IMR-90 (cell line): ENCODE results near the gene AZGP1. TPM values are rescaled to one million over a fixed set of nuclear protein-coding genes. Genes with fewer than 3 reads are reported as not detected.
A peak's percentile ranks its signal among the peaks of the same experiment; 100 is the strongest.
"Not testable (repeated sequence)": the region's sequence is repeated elsewhere in the genome, so short reads cannot be mapped to it uniquely, and the experiment has no call there.

Experiments used
- ATAC-seq: fragments of 200-7000 bp; cut with Tn5 transposase; 2 replicates; pipeline ENCODE4 v1.9.1; 2020; ENCODE audit warnings: low read depth, mild to moderate bottlenecking, moderate library complexity
- BruUV-seq: library from RNA; stranded (reverse); fragments of 400-500 nt; replicated peaks from 2 replicates; lab custom pipeline; 2021; lab: Mats Ljungman, UMichigan
- CTCF ChIA-PET: fragments of 300-600 bp; formaldehyde crosslinking; extraction: SDS; loops from one replicate; lab custom pipeline; 2021; ENCODE audit warnings: antibody characterized with exemption; lab: Yijun Ruan, JAX
- POLR2A ChIA-PET: fragments of 300-600 bp; sonication (Branson Sonifier 250); formaldehyde crosslinking; loops from one replicate; lab custom pipeline; 2022; ENCODE audit warnings: antibody characterized with exemption; ENCODE audit not compliant: unreplicated experiment; lab: Charles Lee
- DNase-seq: peaks from one replicate; pipeline ENCODE4 v3.0.0; 2013
- H2AFZ ChIP-seq: replicated peaks from 2 replicates; pipeline ENCODE3; 2013; ENCODE audit warnings: low read length, mild to moderate bottlenecking; ENCODE audit not compliant: poor library complexity
- H2AK5ac ChIP-seq: 2 replicates; pipeline ENCODE4 v1.6.1; 2013; ENCODE audit warnings: low read depth, low read length, inconsistent platforms
- H2AK9ac ChIP-seq: replicated peaks from 2 replicates; pipeline ENCODE3; 2013; ENCODE audit warnings: mild to moderate bottlenecking, low read depth, low read length, moderate library complexity; ENCODE audit not compliant: poor library complexity
- H2BK120ac ChIP-seq: 2 replicates; pipeline ENCODE4 v1.6.1; 2013; ENCODE audit warnings: low read depth, low read length, inconsistent platforms
- H2BK15ac ChIP-seq: 3 replicates; pipeline ENCODE4 v1.6.1; 2013; ENCODE audit warnings: low read depth, low read length, inconsistent platforms
- H2BK20ac ChIP-seq: 2 replicates; pipeline ENCODE4 v1.6.1; 2013; ENCODE audit warnings: low read depth, mild to moderate bottlenecking, inconsistent platforms, low read length, moderate library complexity
- H2BK5ac ChIP-seq: 2 replicates; pipeline ENCODE4 v1.6.1; 2013; ENCODE audit warnings: mild to moderate bottlenecking, low read depth, low read length, inconsistent platforms; ENCODE audit not compliant: poor library complexity, severe bottlenecking
- H3K14ac ChIP-seq: replicated peaks from 2 replicates; pipeline ENCODE4 v1.6.1; 2013; ENCODE audit warnings: low read depth, low read length, inconsistent platforms
- H3K18ac ChIP-seq: 2 replicates; pipeline ENCODE4 v1.6.1; 2013; ENCODE audit warnings: low read depth, low read length, control low read depth
- H3K23ac ChIP-seq: 2 replicates; pipeline ENCODE4 v1.6.1; 2013; ENCODE audit warnings: low read depth, low read length, inconsistent platforms
- H3K27ac ChIP-seq: 2 replicates; pipeline ENCODE4 v1.5.1; 2013; ENCODE audit warnings: mild to moderate bottlenecking, control low read depth, low read length; ENCODE audit not compliant: insufficient read depth
- H3K27me3 ChIP-seq: 2 replicates; pipeline ENCODE4 v1.6.1; 2013; ENCODE audit warnings: low read length; ENCODE audit not compliant: control insufficient read depth, insufficient read depth
- H3K36me3 ChIP-seq: 2 replicates; pipeline ENCODE4 v1.6.1; 2013; ENCODE audit warnings: low read length, mixed read lengths; ENCODE audit not compliant: control insufficient read depth, insufficient read depth
- H3K4ac ChIP-seq: 2 replicates; pipeline ENCODE4 v1.6.1; 2013; ENCODE audit warnings: low read depth, low read length, inconsistent platforms
- H3K4me1 ChIP-seq: 2 replicates; pipeline ENCODE4 v1.6.1; 2013; ENCODE audit warnings: low read length, mixed read lengths; ENCODE audit not compliant: control insufficient read depth, insufficient read depth
- H3K4me2 ChIP-seq: 2 replicates; pipeline ENCODE4 v1.6.1; 2013; ENCODE audit warnings: low read depth, mild to moderate bottlenecking, control low read depth, low read length, moderate library complexity
- H3K4me3 ChIP-seq: 2 replicates; pipeline ENCODE4 v1.5.1; 2013; ENCODE audit warnings: low read depth, mild to moderate bottlenecking, control low read depth, low read length, moderate library complexity; ENCODE audit not compliant: insufficient read depth
- H3K56ac ChIP-seq: 2 replicates; pipeline ENCODE4 v1.6.1; 2013; ENCODE audit warnings: low read length, inconsistent platforms; ENCODE audit not compliant: insufficient read depth; ENCODE audit errors: extremely low read depth
- H3K79me1 ChIP-seq, 2 experiments: 2 replicates each; pipeline ENCODE4 v1.6.1; 2013; ENCODE audit warnings: low read length in 2 of 2, inconsistent platforms in 1 of 2, low read depth in 1 of 2
- H3K9ac ChIP-seq: 2 replicates; pipeline ENCODE4 v1.6.1; 2013; ENCODE audit warnings: low read depth, low read length, control low read depth
- H3K9me1 ChIP-seq: 2 replicates; pipeline ENCODE4 v1.6.1; 2013; ENCODE audit warnings: low read length, inconsistent platforms; ENCODE audit not compliant: insufficient read depth
- H3K9me3 ChIP-seq: 2 replicates; pipeline ENCODE4 v1.6.1; 2013; ENCODE audit warnings: low read length; ENCODE audit not compliant: control insufficient read depth, insufficient read depth
- H4K20me1 ChIP-seq: 2 replicates; pipeline ENCODE4 v1.6.1; 2013; ENCODE audit warnings: low read length, inconsistent platforms; ENCODE audit not compliant: insufficient read depth
- H4K5ac ChIP-seq: 2 replicates; pipeline ENCODE4 v1.6.1; 2013; ENCODE audit warnings: mild to moderate bottlenecking, low read depth, low read length, control low read depth
- H4K8ac ChIP-seq, 2 experiments: 2 replicates each; pipeline ENCODE4 v1.6.1; 2013; ENCODE audit warnings: low read depth in 2 of 2, low read length in 2 of 2, control low read depth in 1 of 2, inconsistent platforms in 1 of 2
- H4K91ac ChIP-seq: 2 replicates; pipeline ENCODE4 v1.6.1; 2013; ENCODE audit warnings: low read depth, low read length, inconsistent platforms; ENCODE audit not compliant: insufficient read depth
- CEBPB ChIP-seq: IDR thresholded peaks from 2 replicates; pipeline ENCODE4 v1.6.1; 2012; ENCODE audit warnings: low read depth, low read length, improper control_type of control experiment
- FOS ChIP-seq: fragments of 150-350 bp; IDR thresholded peaks from 2 replicates; pipeline ENCODE4 v1.6.1; 2016; ENCODE audit warnings: low read depth, low read length
- NFE2L2 ChIP-seq: fragments of 150-350 bp; IDR thresholded peaks from 2 replicates; pipeline ENCODE4 v1.6.1; 2016; ENCODE audit warnings: low read depth, mild to moderate bottlenecking, low read length
- RAD21 ChIP-seq: IDR thresholded peaks from 2 replicates; pipeline ENCODE4 v1.6.1; 2012; ENCODE audit warnings: low read length, improper control_type of control experiment
- RCOR1 ChIP-seq: IDR thresholded peaks from 2 replicates; pipeline ENCODE4 v1.6.1; 2012; ENCODE audit warnings: mild to moderate bottlenecking, low read length, improper control_type of control experiment; ENCODE audit not compliant: insufficient replicate concordance
- WGBS, 2 experiments: methylation state at CpG; one replicate each; pipeline versions ENCODE4 v1.1.5 to v1.1.7; 2013; ENCODE audit warnings: missing lambda C conversion rate in 2 of 2; ENCODE audit not compliant: insufficient read length in 1 of 2; ENCODE audit errors: extremely low coverage in 2 of 2; 5-methylcytosine and 5-hydroxymethylcytosine counted together
- dilution Hi-C: fragments of 300-500 bp; cut with HindIII; formaldehyde crosslinking; loops from one replicate; pipeline ENCODE4 v1.14.3; 2018; ENCODE audit warnings: low sequenced_read_pairs; ENCODE audit not compliant: unreplicated experiment
- in situ Hi-C: fragments of 300-500 bp; cut with MboI; formaldehyde crosslinking; loops from 3 replicates; pipeline ENCODE4 v1.14.3; 2019; ENCODE audit warnings: low sequenced_read_pairs, inconsistent platforms, mixed read lengths
- intact Hi-C: fragments of 100-400 bp; cut with micrococcal nuclease; formaldehyde crosslinking; loops from 2 replicates; pipeline ENCODE4 v1.10.0; 2022
- polyA plus RNA-seq, 3 experiments: library from polyadenylated mRNA; depleted of rRNA; stranded (reverse); fragments of >200 nt; gene quantifications; 2 replicates each; pipeline ENCODE4 v1.2.3, GENCODE V29; 2012; ENCODE audit warnings: low replicate concordance in 1 of 3
- total RNA-seq: library from RNA; depleted of rRNA; stranded (reverse); fragments of >200 nt; gene quantifications from 2 replicates; pipeline ENCODE4 v1.2.3, GENCODE V29; 2012
- TF ChIP-seq, protein P1 (sequence below): conservative IDR thresholded peaks from 2 replicates; pipeline ENCODE4 v1.5.1; 2012; ENCODE audit warnings: mild to moderate bottlenecking, low read depth, low read length, improper control_type of control experiment

AZGP1 gene
- total and polyA plus RNA-seq, 2 of the 4 experiments (the other 2 are of a cell fraction) = not detected

DNA sequence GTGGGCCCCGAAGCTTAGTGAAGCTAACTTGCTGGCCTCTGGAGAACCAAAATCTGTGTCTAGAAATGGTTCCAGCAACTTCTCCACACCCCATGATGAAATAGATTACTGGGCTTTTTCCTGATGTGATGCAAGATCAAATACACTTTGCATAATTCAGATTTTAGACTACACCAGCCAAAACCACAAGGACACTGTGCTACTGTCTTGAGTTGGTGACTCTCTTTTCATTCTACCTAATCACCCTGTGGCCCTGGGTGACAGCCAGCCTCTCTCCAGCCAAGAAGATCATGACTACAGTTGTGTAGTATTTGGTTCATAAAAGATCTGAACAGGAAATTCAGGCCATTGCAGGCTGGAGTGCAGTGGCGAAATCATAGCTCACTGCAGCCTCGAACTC, 22.2 kb downstream of the AZGP1 start:
- intact Hi-C loops = no loop called here
- Histone ChIP-seq H2BK5ac (no peak overlapping the region), H4K8ac (no peak overlapping the region), H3K4ac (no peak overlapping the region), H3K9me1 (no peaks in the 10 kb centered on the region), H3K9me3 (no peaks in the 10 kb centered on the region), H4K5ac (no peak overlapping the region), H3K4me3 (no peak overlapping the region), H3K27me3 (peaks cover 5% of the 10 kb centered on the region), H3K18ac (no peak overlapping the region), H3K14ac (no peak overlapping the region), H3K9ac (no peak overlapping the region), H3K23ac (no peak overlapping the region), H2AFZ (no peak overlapping the region), H3K27ac (no peak overlapping the region), H2BK20ac (no peak overlapping the region), H2BK15ac (no peak overlapping the region), H3K4me2 (no peak overlapping the region), H3K79me1 (no peaks in the 10 kb centered on the region), H3K4me1 (peaks cover 2% of the 10 kb centered on the region; the same call in 1 of the 2 replicates), H2AK9ac (no peak overlapping the region), H2BK120ac (no peak overlapping the region), H3K36me3 (no peaks in the 10 kb centered on the region), H4K91ac (no peak overlapping the region), H3K56ac (no peak overlapping the region), H4K20me1 (no peaks in the 10 kb centered on the region), H2AK5ac (no peak overlapping the region)
- in situ Hi-C loops = no loop called here
- no TSS peak for BruUV-seq
- DNase-seq (peak; percentile 2), ATAC-seq (no peak)
- TF ChIP-seq RAD21 (no peak), NFE2L2 (no peak), CEBPB (peak; percentile 58; the same call in 1 of the 2 replicates), RCOR1 (no peak), FOS (no peak)
- TF ChIP-seq, protein P1, sequence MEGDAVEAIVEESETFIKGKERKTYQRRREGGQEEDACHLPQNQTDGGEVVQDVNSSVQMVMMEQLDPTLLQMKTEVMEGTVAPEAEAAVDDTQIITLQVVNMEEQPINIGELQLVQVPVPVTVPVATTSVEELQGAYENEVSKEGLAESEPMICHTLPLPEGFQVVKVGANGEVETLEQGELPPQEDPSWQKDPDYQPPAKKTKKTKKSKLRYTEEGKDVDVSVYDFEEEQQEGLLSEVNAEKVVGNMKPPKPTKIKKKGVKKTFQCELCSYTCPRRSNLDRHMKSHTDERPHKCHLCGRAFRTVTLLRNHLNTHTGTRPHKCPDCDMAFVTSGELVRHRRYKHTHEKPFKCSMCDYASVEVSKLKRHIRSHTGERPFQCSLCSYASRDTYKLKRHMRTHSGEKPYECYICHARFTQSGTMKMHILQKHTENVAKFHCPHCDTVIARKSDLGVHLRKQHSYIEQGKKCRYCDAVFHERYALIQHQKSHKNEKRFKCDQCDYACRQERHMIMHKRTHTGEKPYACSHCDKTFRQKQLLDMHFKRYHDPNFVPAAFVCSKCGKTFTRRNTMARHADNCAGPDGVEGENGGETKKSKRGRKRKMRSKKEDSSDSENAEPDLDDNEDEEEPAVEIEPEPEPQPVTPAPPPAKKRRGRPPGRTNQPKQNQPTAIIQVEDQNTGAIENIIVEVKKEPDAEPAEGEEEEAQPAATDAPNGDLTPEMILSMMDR = no peak
- dilution Hi-C loops = no loop called here
- WGBS, 2 experiments = no CpG with 5 or more reads among the region's 3 CpGs
- ChIA-PET POLR2A (no interaction called here), CTCF (no interaction called here)

DNA sequence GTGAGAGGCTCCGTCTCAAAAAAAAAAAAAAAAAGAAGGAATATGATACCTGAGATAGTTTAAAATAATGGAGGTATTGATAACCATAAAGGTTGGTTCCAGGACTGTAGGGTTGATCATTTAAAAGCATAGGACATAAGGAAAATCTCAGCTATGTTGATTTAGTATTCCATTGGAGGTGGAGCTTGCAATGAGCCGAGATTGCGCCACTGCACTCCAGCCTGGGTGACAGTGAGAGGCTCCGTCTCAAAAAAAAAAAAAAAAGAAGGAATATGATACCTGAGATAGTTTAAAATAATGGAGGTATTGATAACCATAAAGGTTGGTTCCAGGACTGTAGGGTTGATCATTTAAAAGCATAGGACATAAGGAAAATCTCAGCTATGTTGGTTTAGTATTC, 23.2 kb downstream of the AZGP1 start:
- H3K9me3 ChIP-seq, H4K20me1 ChIP-seq, BruUV-seq, H3K36me3 ChIP-seq, H4K5ac ChIP-seq, H3K4ac ChIP-seq, H3K14ac ChIP-seq, H2BK5ac ChIP-seq, H3K9ac ChIP-seq, H3K27me3 ChIP-seq, H4K8ac ChIP-seq, H3K4me2 ChIP-seq, H3K18ac ChIP-seq, H4K91ac ChIP-seq, H3K56ac ChIP-seq, in situ Hi-C loops, H3K79me1 ChIP-seq, H3K4me3 ChIP-seq, ATAC-seq, H3K23ac ChIP-seq, H2BK120ac ChIP-seq, H2AK5ac ChIP-seq, intact Hi-C loops, H3K4me1 ChIP-seq, dilution Hi-C loops, H3K27ac ChIP-seq, H2BK15ac ChIP-seq, H2AFZ ChIP-seq, H3K9me1 ChIP-seq, DNase-seq, POLR2A ChIA-PET, H2BK20ac ChIP-seq, H2AK9ac ChIP-seq: not testable (repeated sequence)
- WGBS, 2 experiments = no CpG with 5 or more reads among the region's 4 CpGs
- CTCF ChIA-PET = interaction anchor here (0.8 kb wide), 1 partner anchor 12 kb away, joined by 6 read pairs; no protein-coding TSS in a partner anchor
